Dermis microvascular lymphatic vessel endothelial cell (primary cell): ENCODE results near the gene MEGF11. TPM values are rescaled to one million over a fixed set of nuclear protein-coding genes. Genes with fewer than 3 reads are reported as not detected.
A peak's percentile ranks its signal among the peaks of the same experiment; 100 is the strongest.

Source experiments
- DNase-seq, 2 donors: peaks; one replicate each; pipeline versions ENCODE4 v3.0.0 to v3.0.0-alpha.2; 2010; ENCODE audit warnings: low read depth in 2 of 2
- total RNA-seq: library from RNA; depleted of rRNA; stranded (reverse); fragments of >200 nt; gene quantifications from 2 replicates; pipeline ENCODE4 v1.2.1, GENCODE V29; 2014

MEGF11 gene
- total RNA-seq, 1 donor from 2014 or later: not detected

GRCh38 chr15:65949011-65949410, 304.5 kb downstream of the MEGF11 start:
- DNase-seq: no peak

- DNase-seq: no peak
These were observed 305.2 kb downstream of the MEGF11 start for GRCh38 chr15:65948383-65948782.

- no peak for DNase-seq
These were observed 306.5 kb downstream of the MEGF11 start for GRCh38 chr15:65947041-65947440.

GRCh38 chr15:65945616-65946015, 307.9 kb downstream of the MEGF11 start:
- DNase-seq: no peak

GRCh38 chr15:65944404-65944803, 309.1 kb downstream of the MEGF11 start:
- no peak for DNase-seq

- no peak for DNase-seq
These were observed 311.1 kb downstream of the MEGF11 start for GRCh38 chr15:65942436-65942835.

GRCh38 chr15:65940618-65940909, 313.0 kb downstream of the MEGF11 start:
- peak in 1 of 2 donors; percentile 37 for DNase-seq

GRCh38 chr15:65939901-65940617, 313.5 kb downstream of the MEGF11 start:
- peak in 1 of 2 donors; percentile 79 for DNase-seq

GRCh38 chr15:65938604-65939003, 314.9 kb downstream of the MEGF11 start:
- DNase-seq: no peak

GRCh38 chr15:65937476-65937875, 316.1 kb downstream of the MEGF11 start:
- DNase-seq: peak; percentile 61 to 71

- DNase-seq: no peak
These were observed 316.5 kb downstream of the MEGF11 start for GRCh38 chr15:65937054-65937453.

- no peak for DNase-seq
These were observed 317.3 kb downstream of the MEGF11 start for GRCh38 chr15:65936282-65936681.

GRCh38 chr15:65935391-65935790, 318.2 kb downstream of the MEGF11 start:
- no peak for DNase-seq

GRCh38 chr15:65931221-65931620, 322.3 kb downstream of the MEGF11 start:
- no peak for DNase-seq

GRCh38 chr15:65930134-65930533, 323.4 kb downstream of the MEGF11 start:
- DNase-seq: no peak

GRCh38 chr15:65929573-65929972, 324.0 kb downstream of the MEGF11 start:
- DNase-seq: no peak

GRCh38 chr15:65927545-65927944, 326.0 kb downstream of the MEGF11 start:
- DNase-seq: no peak

GRCh38 chr15:65926899-65927298, 326.7 kb downstream of the MEGF11 start:
- DNase-seq: no peak

- no peak for DNase-seq
These were observed 327.1 kb downstream of the MEGF11 start for GRCh38 chr15:65926459-65926858.

GRCh38 chr15:65925338-65925737, 328.2 kb downstream of the MEGF11 start:
- DNase-seq: no peak

GRCh38 chr15:65924004-65924403, 329.5 kb downstream of the MEGF11 start:
- DNase-seq: no peak

GRCh38 chr15:65923264-65923663, 330.3 kb downstream of the MEGF11 start:
- DNase-seq: no peak

- DNase-seq: no peak
These were observed 330.9 kb downstream of the MEGF11 start for GRCh38 chr15:65922621-65923020.

GRCh38 chr15:65921780-65922179, 331.8 kb downstream of the MEGF11 start:
- DNase-seq: no peak
